ENCODE measurements around the gene XIST.
"Not testable (repeated sequence)": the region's sequence is repeated elsewhere in the genome, so short reads cannot be mapped to it uniquely, and the experiment has no call there.

Gene XIST

GRCh38 chrX:73792511-73792910 lies 60.0 kb downstream of the XIST start:
- not testable (repeated sequence) for DNase-seq

- no peak for DNase-seq
Observed at GRCh38 chrX:73785493-73785892, 67.0 kb downstream of the XIST start.
